ENCODE measurements around the gene FGF19.
"Not testable (repeated sequence)": the region's sequence is repeated elsewhere in the genome, so short reads cannot be mapped to it uniquely, and the experiment has no call there.

The FGF19 gene

GRCh38 chr11:69695581-69695980 lies 8.2 kb downstream of the FGF19 start:
- no peak for DNase-seq

- no peak for DNase-seq
Measured at GRCh38 chr11:69694781-69695180, 9.0 kb downstream of the FGF19 start.

- DNase-seq, result no peak
Measured at GRCh38 chr11:69692422-69692821, 11.4 kb downstream of the FGF19 start.

GRCh38 chr11:69691463-69691862 lies 12.4 kb downstream of the FGF19 start:
- no peak for DNase-seq

DNA sequence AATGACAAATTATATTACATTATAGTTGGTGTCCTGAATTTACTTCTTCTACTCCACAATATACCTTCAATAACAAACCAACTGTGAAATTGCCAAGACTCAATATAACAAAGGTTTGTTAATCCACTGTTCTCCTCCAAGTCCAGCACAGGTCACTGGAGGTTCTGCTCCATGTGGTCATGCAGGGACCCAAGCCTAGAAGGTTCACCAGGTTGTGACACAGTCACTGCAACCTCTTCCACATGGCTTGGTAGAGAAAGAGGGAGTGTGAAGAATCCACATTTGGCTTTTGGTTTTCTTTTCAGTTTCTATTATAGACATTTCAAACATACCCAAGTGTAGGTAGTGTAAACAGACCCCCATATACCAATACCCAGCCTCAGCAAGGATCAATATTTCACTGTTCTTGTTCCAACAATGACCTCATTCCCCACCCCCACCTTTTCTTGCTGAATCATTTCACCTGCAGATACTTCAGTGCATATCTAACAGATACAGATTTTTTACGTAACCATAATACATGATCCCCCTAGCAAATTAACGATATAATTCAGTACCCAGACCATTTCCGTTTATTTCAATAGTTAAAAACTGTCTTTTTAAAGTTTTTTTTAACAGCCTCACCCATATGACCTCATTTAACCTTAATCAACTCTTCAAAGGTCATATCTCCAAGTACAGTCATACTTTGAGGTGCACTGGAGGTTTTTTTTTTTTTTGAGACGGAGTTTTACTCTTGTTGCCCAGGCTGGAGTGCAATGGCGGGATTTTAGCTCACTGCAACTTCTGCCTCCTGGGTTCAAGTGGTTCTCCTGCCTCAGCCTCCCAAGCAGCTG lies 14.1 kb downstream of the FGF19 start:
- no peak for DNase-seq

- not testable (repeated sequence) for DNase-seq
Measured at GRCh38 chr11:69687969-69688771, 15.7 kb downstream of the FGF19 start.

GRCh38 chr11:69686856-69687255 lies 17.0 kb downstream of the FGF19 start:
- DNase-seq, result no peak

GRCh38 chr11:69686452-69686851 lies 17.4 kb downstream of the FGF19 start:
- no peak for DNase-seq

DNA sequence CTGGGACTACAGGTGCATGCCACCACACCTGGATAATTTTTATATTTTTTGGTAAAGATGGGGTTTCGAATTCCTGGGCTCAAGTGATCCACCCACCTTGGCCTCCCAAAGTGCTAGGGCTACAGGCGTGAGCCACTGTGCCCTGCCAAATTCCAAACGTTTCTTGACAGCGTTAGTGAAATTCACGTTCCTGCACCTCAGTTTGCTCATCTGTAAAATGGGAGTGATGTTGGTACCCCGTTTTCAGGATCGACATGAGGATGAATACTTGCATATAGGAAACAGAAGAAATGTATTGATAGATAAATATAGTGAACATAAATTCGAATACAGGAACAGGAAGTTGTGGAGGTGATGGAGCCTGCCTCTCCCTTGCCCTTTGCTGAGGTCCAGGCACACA lies 18.5 kb downstream of the FGF19 start:
- no peak for DNase-seq

GRCh38 chr11:69684651-69685050 lies 19.2 kb downstream of the FGF19 start:
- DNase-seq, result no peak

- DNase-seq, result no peak
Measured at GRCh38 chr11:69683764-69684333, 20.0 kb downstream of the FGF19 start.

DNA sequence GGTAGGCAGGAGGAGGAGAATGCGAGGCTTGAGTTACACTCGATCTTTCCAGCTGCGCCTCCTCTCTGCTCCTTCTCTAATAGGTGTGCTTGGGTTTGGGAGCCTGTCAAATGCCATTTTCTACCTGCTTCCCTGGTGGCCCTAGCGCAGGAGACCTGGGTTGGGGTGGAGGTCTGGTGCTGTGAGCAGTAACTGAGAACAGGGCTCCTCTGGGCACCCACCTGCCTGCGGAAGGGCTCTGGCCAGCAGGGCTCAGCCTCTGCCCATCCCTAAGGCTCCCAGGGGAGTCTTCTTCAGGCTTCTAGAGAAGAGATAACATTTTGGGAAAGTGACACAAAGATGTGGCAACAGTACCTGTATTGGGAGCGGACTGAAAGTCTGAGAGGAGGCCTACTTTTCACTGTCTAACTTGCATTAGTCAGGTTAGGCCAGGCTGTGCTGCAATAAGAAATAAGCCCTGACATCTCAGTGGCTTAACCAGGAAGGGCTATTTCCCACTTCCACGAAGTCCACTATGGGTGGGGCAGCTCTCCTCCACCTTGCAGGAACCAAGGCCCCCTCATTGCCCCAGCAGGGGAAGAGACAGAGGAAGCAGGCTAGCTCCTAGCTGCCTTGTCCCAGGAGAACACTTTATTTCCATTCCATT lies 21.0 kb downstream of the FGF19 start:
- no peak for DNase-seq

DNA sequence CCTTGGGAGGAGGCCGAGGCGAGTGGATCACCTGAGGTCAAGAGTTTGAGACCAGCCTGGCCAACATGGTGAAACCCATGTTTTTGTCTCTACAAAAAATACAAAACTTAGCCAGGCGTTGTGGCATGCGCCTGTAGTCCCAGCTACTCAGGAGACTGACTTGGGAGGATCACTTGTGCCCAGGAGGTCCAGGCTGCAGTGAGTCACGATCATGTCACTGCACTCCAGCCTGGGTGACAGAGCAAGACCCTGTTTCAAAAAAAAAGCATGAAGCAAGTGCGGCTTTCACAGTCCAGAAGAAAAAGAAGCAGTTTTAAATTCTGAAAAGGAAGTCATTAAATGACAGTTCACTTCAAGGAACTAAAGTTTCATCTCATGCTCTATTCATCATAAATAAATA lies 21.6 kb downstream of the FGF19 start:
- DNase-seq, result no peak

DNA sequence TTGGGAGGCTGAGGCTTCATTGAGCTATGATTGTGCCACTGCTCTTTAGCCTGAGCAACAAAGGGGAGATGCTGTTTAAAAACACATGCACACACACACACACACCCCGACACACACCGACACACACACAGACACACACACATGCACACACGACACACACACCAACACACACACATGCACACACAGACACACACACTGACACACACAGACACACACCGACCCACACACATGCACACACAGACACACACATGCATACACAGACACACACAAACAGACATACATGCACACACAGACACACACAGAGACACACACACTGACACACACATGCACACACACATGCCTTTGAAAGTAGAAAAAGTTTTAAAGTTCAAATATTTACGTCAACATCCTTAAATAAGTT lies 23.1 kb downstream of the FGF19 start:
- no peak for DNase-seq

- DNase-seq, result no peak
Measured at GRCh38 chr11:69677749-69678148, 26.1 kb downstream of the FGF19 start.

- DNase-seq, result peak; percentile 86 to 96
Measured at GRCh38 chr11:69674886-69675714, 28.7 kb downstream of the FGF19 start, which contains the start of gene LTO1. TSS of gene LTO1 (minus strand) at chr11:69675353. CDS start at chr11:69675239, 114 bp downstream.

DNA sequence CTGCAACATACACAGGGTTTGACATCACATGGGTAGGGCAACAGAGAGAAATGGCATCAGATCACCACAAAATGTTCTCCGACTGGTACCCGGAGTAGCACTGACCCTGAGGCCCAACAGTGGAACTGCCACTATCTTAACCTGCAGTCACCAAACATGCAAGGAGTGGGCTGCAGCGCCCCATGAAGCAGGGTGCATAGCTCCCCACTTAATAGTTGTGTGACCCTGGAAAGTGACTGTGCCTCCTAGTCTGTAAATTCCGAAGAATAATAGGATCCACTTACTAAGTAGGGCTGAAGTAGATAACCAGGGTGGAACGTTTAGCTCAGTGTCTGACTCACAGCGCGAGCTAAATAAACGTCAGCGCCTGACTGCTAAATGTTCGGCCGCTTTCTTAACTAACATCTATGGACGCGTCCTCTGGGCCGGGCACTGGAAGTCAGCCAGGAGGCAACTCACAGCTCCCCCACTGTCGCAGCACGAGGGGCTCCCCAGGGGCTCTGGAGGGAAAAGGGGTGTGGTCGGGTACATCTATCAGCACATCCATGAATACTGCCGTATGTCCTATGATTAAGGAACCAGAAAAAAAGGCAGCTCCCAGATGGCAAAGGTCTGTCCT lies 29.4 kb downstream of the FGF19 start:
- no peak for DNase-seq

- DNase-seq, result no peak
Measured at GRCh38 chr11:69671734-69672465, 31.9 kb downstream of the FGF19 start.

GRCh38 chr11:69670158-69670845 lies 33.5 kb downstream of the FGF19 start:
- peak; percentile 61 to 70 for DNase-seq

DNA sequence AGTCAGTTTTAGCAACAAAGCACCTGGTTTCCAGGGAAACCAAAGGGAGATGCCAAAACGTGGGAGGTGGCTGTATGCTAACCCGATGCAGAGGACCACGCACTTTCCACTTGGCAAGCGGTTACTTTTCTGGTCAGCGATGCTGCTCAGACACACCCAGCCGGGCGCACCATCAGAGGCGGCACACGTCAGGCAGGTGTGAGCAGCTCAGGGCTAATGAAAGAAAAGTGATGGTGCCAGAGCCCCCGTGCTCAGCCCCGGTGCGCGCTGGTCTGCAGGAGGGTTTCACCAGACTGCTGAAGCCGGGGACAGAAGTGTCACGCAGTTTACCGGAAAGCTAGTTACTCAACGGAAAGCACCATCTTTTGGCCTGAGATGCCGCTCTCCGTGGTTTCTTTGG lies 34.3 kb downstream of the FGF19 start:
- DNase-seq, result no peak
